Neural progenitor cell (in vitro differentiated cells): ENCODE data around the gene KDM2A. TPM values are rescaled to one million over a fixed set of nuclear protein-coding genes. Genes with fewer than 3 reads are reported as not detected.

Source experiments
- DNase-seq: peaks from one replicate; pipeline ENCODE4 v3.0.0-alpha.2; 2016; ENCODE audit warnings: low spot score
- H2AFZ ChIP-seq: fragments of 200-600 bp; sonication (generic); replicated peaks from 2 replicates; pipeline ENCODE4 v1.6.1; 2016; ENCODE audit warnings: antibody characterized with exemption
- H3F3A ChIP-seq: fragments of 200-600 bp; sonication (generic); 2 replicates; pipeline ENCODE4 v1.6.1; 2016; ENCODE audit warnings: antibody characterized with exemption, low read depth
- H3K27ac ChIP-seq: fragments of 200-600 bp; sonication (generic); 2 replicates; pipeline ENCODE4 v1.5.1; 2016; ENCODE audit warnings: mild to moderate bottlenecking
- H3K27me3 ChIP-seq: fragments of 200-600 bp; sonication (generic); 2 replicates; pipeline ENCODE4 v1.6.1; 2016; ENCODE audit warnings: mild to moderate bottlenecking, moderate library complexity
- H3K36me3 ChIP-seq: fragments of 200-600 bp; sonication (generic); 2 replicates; pipeline ENCODE4 v1.5.1; 2016
- H3K4me1 ChIP-seq: fragments of 200-600 bp; sonication (generic); 2 replicates; pipeline ENCODE4 v1.6.1; 2016; ENCODE audit warnings: mixed run types
- H3K4me2 ChIP-seq: fragments of 200-600 bp; sonication (generic); 2 replicates; pipeline ENCODE4 v1.6.1; 2016
- H3K4me3 ChIP-seq: fragments of 200-600 bp; sonication (generic); 2 replicates; pipeline ENCODE4 v1.5.1; 2016
- H3K79me2 ChIP-seq: fragments of 200-600 bp; sonication (generic); 2 replicates; pipeline ENCODE4 v1.6.1; 2016; ENCODE audit warnings: low read depth
- H3K9ac ChIP-seq: fragments of 200-600 bp; sonication (generic); 2 replicates; pipeline ENCODE4 v1.6.1; 2016
- H3K9me3 ChIP-seq: fragments of 200-600 bp; sonication (generic); 2 replicates; pipeline ENCODE4 v1.5.1; 2016; ENCODE audit warnings: low read depth
- H4K20me1 ChIP-seq: fragments of 200-600 bp; sonication (generic); 2 replicates; pipeline ENCODE4 v1.6.1; 2016; ENCODE audit warnings: low read depth
- H3K27ac Mint-ChIP-seq: 3 replicates; pipeline ENCODE4 v1.8.0; 2021; ENCODE audit warnings: mixed read lengths
- H3K27me3 Mint-ChIP-seq: 2 replicates; pipeline ENCODE4 v1.8.0; 2022; ENCODE audit warnings: low read depth, mild to moderate bottlenecking, inconsistent platforms, moderate library complexity, mixed read lengths; ENCODE audit not compliant: insufficient read depth
- H3K36me3 Mint-ChIP-seq: 3 replicates; pipeline ENCODE4 v1.8.0; 2021; ENCODE audit warnings: mixed read lengths
- H3K4me1 Mint-ChIP-seq: 3 replicates; pipeline ENCODE4 v1.8.0; 2021; ENCODE audit warnings: mixed read lengths
- H3K4me3 Mint-ChIP-seq: 3 replicates; pipeline ENCODE4 v1.8.0; 2021; ENCODE audit warnings: mild to moderate bottlenecking, moderate library complexity, mixed read lengths
- H3K9me3 Mint-ChIP-seq: 3 replicates; pipeline ENCODE4 v1.8.0; 2020; ENCODE audit warnings: mixed read lengths
- EZH2 ChIP-seq: fragments of 200-600 bp; sonication (generic); IDR thresholded peaks from 2 replicates; pipeline ENCODE4 v1.6.1; 2017; ENCODE audit warnings: antibody characterized with exemption, mild to moderate bottlenecking, moderate library complexity
- EZH2phosphoT487 ChIP-seq: fragments of 200-600 bp; sonication (generic); IDR thresholded peaks from 2 replicates; pipeline ENCODE4 v1.6.1; 2017; ENCODE audit warnings: antibody characterized with exemption
- total RNA-seq: library from RNA; depleted of rRNA; stranded (reverse); fragments of >200 nt; gene quantifications from 2 replicates; pipeline ENCODE4 v1.2.3, GENCODE V29; 2015; ENCODE audit warnings: low replicate concordance
- TF ChIP-seq, protein P1 (sequence below): fragments of 200-600 bp; sonication (generic); IDR thresholded peaks from 2 replicates; pipeline ENCODE4 v1.5.1; 2017; ENCODE audit warnings: antibody characterized with exemption, mild to moderate bottlenecking

KDM2A gene
- total RNA-seq, 1 donor from 2014 or later, result 49.5 TPM

DNA sequence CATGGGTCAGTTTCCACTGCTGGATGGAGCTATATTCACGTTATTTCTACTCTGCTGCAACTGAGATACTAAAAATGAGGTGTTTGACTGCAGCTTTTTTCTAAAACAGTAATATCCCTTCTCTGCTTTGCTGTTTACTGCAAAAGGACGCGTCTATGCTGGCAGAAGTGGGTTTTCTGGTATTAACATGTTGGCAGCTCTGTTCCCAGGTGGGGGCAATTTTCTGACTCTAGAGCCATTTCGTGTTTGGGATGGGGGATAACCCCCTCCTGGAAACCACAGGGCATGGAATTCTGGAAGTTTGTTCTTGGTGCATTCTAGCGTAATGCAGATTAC is 152.1 kb downstream of the KDM2A start:
- no peak for DNase-seq
- no peaks in the 10 kb centered on the region for H3K27me3 Mint-ChIP-seq
- peak overlapping the region; percentile 64 for H3K4me2 ChIP-seq
- no peak overlapping the region for H3K27ac ChIP-seq
- peak overlapping the region; percentile 79 for H3K4me3 Mint-ChIP-seq
- peaks cover 43% of the 10 kb centered on the region for H3K4me1 Mint-ChIP-seq
- no peaks in the 10 kb centered on the region for H3K36me3 ChIP-seq
- no peaks in the 10 kb centered on the region for H3K27me3 ChIP-seq
- peak overlapping the region; percentile 13 for H3K4me3 ChIP-seq
- H2AFZ ChIP-seq, result no peak overlapping the region
- H3K9ac ChIP-seq, result no peak overlapping the region
- H3K27ac Mint-ChIP-seq, result no peak overlapping the region
- H3K36me3 Mint-ChIP-seq, result no peaks in the 10 kb centered on the region
- TF ChIP-seq EZH2phosphoT487 (no peak), EZH2 (no peak)
- TF ChIP-seq, protein P1, sequence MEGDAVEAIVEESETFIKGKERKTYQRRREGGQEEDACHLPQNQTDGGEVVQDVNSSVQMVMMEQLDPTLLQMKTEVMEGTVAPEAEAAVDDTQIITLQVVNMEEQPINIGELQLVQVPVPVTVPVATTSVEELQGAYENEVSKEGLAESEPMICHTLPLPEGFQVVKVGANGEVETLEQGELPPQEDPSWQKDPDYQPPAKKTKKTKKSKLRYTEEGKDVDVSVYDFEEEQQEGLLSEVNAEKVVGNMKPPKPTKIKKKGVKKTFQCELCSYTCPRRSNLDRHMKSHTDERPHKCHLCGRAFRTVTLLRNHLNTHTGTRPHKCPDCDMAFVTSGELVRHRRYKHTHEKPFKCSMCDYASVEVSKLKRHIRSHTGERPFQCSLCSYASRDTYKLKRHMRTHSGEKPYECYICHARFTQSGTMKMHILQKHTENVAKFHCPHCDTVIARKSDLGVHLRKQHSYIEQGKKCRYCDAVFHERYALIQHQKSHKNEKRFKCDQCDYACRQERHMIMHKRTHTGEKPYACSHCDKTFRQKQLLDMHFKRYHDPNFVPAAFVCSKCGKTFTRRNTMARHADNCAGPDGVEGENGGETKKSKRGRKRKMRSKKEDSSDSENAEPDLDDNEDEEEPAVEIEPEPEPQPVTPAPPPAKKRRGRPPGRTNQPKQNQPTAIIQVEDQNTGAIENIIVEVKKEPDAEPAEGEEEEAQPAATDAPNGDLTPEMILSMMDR, result no peak
- peaks cover 87% of the 10 kb centered on the region for H4K20me1 ChIP-seq
- no peaks in the 10 kb centered on the region for H3K9me3 ChIP-seq
- H3F3A ChIP-seq, result peaks cover 29% of the 10 kb centered on the region
- peaks cover 32% of the 10 kb centered on the region for H3K4me1 ChIP-seq
- peaks cover 91% of the 10 kb centered on the region for H3K79me2 ChIP-seq
- H3K9me3 Mint-ChIP-seq, result no peaks in the 10 kb centered on the region

DNA sequence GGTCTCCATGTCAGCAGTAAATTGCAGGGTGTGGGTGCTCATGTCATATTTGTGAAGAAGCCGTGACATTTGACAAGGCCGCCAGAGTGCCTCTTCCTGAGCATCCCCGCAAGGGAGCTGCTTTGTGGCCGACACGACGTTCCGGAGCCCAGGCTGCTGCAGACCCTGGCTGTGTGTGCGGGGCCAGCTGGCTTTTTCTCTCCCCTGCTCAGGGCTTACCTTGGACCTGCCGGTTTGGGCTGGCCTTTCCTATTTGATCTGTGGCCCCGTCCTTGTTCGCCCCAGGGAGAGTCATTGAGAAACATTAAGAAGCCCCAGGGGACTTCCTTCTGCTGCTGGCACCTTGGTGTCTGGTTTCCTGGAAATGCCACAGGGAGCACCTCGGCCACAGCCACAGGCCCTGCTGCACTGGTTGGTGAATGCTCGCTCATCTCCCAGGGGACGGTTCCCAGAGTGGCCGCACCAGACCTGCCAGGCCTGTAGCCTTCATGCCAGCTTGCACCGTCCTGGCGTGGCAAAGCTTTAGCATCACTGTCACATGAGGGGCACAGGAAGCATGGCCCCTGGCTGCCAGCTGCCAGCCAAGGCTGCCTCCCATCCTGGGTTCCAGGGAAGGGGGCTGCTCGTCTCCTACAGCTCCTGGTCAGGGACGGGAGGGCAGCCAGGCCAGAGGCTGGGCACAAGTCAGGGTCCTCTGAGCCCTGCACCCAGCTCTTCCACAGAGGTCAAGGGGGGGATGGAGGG is 152.7 kb downstream of the KDM2A start:
- H3K4me2 ChIP-seq, result no peak overlapping the region
- Mint-ChIP-seq H3K4me1 (peaks cover 48% of the 10 kb centered on the region), H3K4me3 (no peak overlapping the region)

DNA sequence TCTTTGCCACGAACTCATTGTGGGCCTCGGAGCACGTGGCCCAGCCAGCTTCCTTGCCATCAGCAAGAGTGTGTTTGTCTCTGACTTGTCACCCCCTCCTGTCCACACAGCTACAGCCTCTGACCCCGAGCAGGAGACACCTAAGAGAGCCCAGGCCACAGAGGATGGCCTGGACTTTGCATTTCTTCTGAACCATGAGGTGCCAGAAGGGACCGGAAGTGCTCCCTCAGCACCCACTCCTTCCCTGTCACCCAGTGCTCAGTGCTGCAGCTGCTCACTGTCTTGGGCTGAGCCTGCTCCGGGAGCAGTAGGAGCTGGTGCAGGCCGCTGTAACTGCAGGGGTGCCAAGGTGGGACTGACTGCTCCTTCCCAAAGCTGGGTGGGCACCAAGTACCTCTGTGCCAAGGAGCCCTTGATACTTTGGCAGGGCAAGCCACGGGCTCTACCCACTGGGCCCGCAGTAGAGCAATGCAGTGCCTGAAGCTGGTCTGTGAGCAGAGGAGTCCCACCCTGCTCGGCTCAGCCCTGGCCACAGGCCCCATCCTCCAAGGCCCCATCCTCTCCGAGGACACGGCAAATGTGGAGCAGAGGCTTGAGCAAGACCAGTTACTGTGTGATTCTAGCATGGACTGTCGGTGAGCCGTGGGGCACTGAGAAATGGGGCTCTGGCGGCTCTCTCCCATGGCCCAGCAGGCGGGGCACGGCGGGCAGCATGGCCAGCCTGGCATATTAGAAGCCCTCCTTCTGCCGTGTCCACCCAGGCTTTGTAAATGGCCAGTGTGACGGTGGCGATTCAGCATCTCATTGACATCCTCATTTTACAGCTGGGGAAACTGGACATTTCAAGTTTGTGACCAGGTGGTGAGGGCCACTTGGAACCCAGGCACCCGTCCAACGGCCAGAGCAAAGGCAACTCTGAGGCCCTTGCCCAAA is 153.5 kb downstream of the KDM2A start:
- Histone ChIP-seq H3K9me3 (no peaks in the 10 kb centered on the region), H3F3A (peaks cover 38% of the 10 kb centered on the region), H3K4me1 (peaks cover 39% of the 10 kb centered on the region), H3K79me2 (peaks cover 89% of the 10 kb centered on the region), H3K4me3 (no peak overlapping the region), H3K9ac (no peak overlapping the region), H3K4me2 (no peak overlapping the region), H3K27ac (no peak overlapping the region), H3K27me3 (no peaks in the 10 kb centered on the region), H3K36me3 (no peaks in the 10 kb centered on the region), H4K20me1 (peaks cover 95% of the 10 kb centered on the region), H2AFZ (no peak overlapping the region)
- TF ChIP-seq EZH2phosphoT487 (no peak), EZH2 (no peak)
- TF ChIP-seq, protein P1, result no peak
- no peak overlapping the region for H3K4me3 Mint-ChIP-seq
- H3K9me3 Mint-ChIP-seq, result no peaks in the 10 kb centered on the region
- no peaks in the 10 kb centered on the region for H3K27me3 Mint-ChIP-seq
- no peaks in the 10 kb centered on the region for H3K36me3 Mint-ChIP-seq
- no peak for DNase-seq
- no peak overlapping the region for H3K27ac Mint-ChIP-seq
- H3K4me1 Mint-ChIP-seq, result peaks cover 48% of the 10 kb centered on the region

More for the DNA sequence above, 152.7 kb downstream of the KDM2A start:
- Histone ChIP-seq H4K20me1 (peaks cover 92% of the 10 kb centered on the region), H3F3A (peaks cover 30% of the 10 kb centered on the region), H3K4me1 (peaks cover 35% of the 10 kb centered on the region), H3K9ac (no peak overlapping the region), H3K36me3 (no peaks in the 10 kb centered on the region), H3K27ac (no peak overlapping the region), H2AFZ (no peak overlapping the region), H3K79me2 (peaks cover 95% of the 10 kb centered on the region), H3K4me3 (no peak overlapping the region), H3K9me3 (no peaks in the 10 kb centered on the region), H3K27me3 (no peaks in the 10 kb centered on the region)
- Mint-ChIP-seq H3K9me3 (no peaks in the 10 kb centered on the region), H3K27me3 (no peaks in the 10 kb centered on the region), H3K27ac (no peak overlapping the region), H3K36me3 (no peaks in the 10 kb centered on the region)
- no peak for TF ChIP-seq EZH2
- TF ChIP-seq EZH2phosphoT487, result no peak
- TF ChIP-seq, protein P1, result no peak
- no peak for DNase-seq
